K562 (cell line): ENCODE data around the gene GRK4. TPM values are rescaled to one million over a fixed set of nuclear protein-coding genes. Genes with fewer than 3 reads are reported as not detected.
"Not testable (repeated sequence)": the region's sequence is repeated elsewhere in the genome, so short reads cannot be mapped to it uniquely, and the experiment has no call there.

Experiments
- ATAC-seq: fragments of 200-7000 bp; cut with Tn5 transposase; 3 replicates; pipeline ENCODE4 v1.9.1; 2020; ENCODE audit warnings: moderate library complexity
- BruUV-seq: library from RNA; stranded (reverse); fragments of 400-500 nt; replicated peaks from 2 replicates; lab custom pipeline; 2021; lab: Mats Ljungman, UMichigan
- CTCF ChIA-PET: fragments of 300-600 bp; formaldehyde crosslinking; extraction: SDS; loops from one replicate; lab custom pipeline; 2021; ENCODE audit warnings: low intra/inter-chr PET ratio; lab: Yijun Ruan, JAX
- POLR2A ChIA-PET: fragments of 300-600, 350-650 bp; sonication (Branson Sonifier 250); formaldehyde crosslinking; extraction: SDS; loops from one replicate; lab custom pipeline; 2021; ENCODE audit warnings: antibody characterized with exemption, inconsistent platforms; lab: Yijun Ruan, JAX
- DNase-seq, 4 experiments: peaks; one replicate each; pipeline versions ENCODE4 v3.0.0 to v3.0.0-alpha.2; 2011 to 2018; ENCODE audit warnings: low spot score in 3 of 4, mixed read lengths in 3 of 4; ENCODE audit errors: extremely low read depth in 1 of 4
- FAIRE-seq: peaks from 2 replicates; lab custom pipeline; 2011; peaks lifted over from hg19 to GRCh38; lab: Jason Lieb, UNC
- H2AFZ ChIP-seq: 2 replicates; pipeline ENCODE4 v1.6.0; 2011; ENCODE audit warnings: low read depth, low read length, control low read depth, inconsistent platforms
- H3K27ac ChIP-seq: fragments of 200-600 bp; 3 replicates; pipeline ENCODE4 v1.8.0; 2011; ENCODE audit warnings: low read depth, mild to moderate bottlenecking, control low read depth, inconsistent platforms, low read length, moderate library complexity, mixed read lengths; ENCODE audit errors: extremely low read depth
- H3K27me3 ChIP-seq, 2 experiments: fragments of 300-600 bp in 1 of 2; 2 replicates in 1 of 2; 3 replicates in 1 of 2; pipeline versions ENCODE4 v1.6.0 to v1.8.0; 2011; ENCODE audit warnings: inconsistent platforms in 2 of 2, low read length in 2 of 2, mild to moderate bottlenecking in 1 of 2, mixed read lengths in 1 of 2, moderate library complexity in 1 of 2; ENCODE audit not compliant: control insufficient read depth in 2 of 2, insufficient read depth in 2 of 2
- H3K36me3 ChIP-seq: fragments of 300-600 bp; 3 replicates; pipeline ENCODE4 v1.8.0; 2011; ENCODE audit warnings: mild to moderate bottlenecking, low read length, inconsistent platforms; ENCODE audit not compliant: control insufficient read depth, insufficient read depth
- H3K4me1 ChIP-seq, 2 experiments: fragments of 200-600 bp in 1 of 2; replicated peaks in 1 of 2; 2 replicates in 1 of 2; 3 replicates in 1 of 2; pipeline versions ENCODE4 v1.5.1 to v1.8.0; 2011; ENCODE audit warnings: inconsistent platforms in 2 of 2, low read length in 2 of 2, mild to moderate bottlenecking in 1 of 2, mixed read lengths in 1 of 2, moderate library complexity in 1 of 2; ENCODE audit not compliant: control insufficient read depth in 2 of 2, insufficient read depth in 2 of 2
- H3K4me2 ChIP-seq: 2 replicates; pipeline ENCODE4 v1.6.1; 2011; ENCODE audit warnings: low read length, control low read depth, inconsistent platforms, mixed read lengths; ENCODE audit not compliant: insufficient read depth
- H3K4me3 ChIP-seq: fragments of 200-600 bp; sonication (generic), shearing (Covaris generic); 2 replicates; pipeline ENCODE4 v1.5.1; 2016; ENCODE audit warnings: control low read depth, inconsistent platforms
- H3K79me2 ChIP-seq: fragments of 200-600 bp; 3 replicates; pipeline ENCODE4 v1.8.0; 2011; ENCODE audit warnings: low read length, inconsistent platforms; ENCODE audit not compliant: control insufficient read depth, insufficient read depth
- H3K9ac ChIP-seq, 2 experiments: 2 replicates each; pipeline versions ENCODE4 v1.6.0 to v1.6.1; 2011; ENCODE audit warnings: low read depth in 2 of 2, low read length in 2 of 2, control low read depth in 1 of 2, inconsistent platforms in 1 of 2, mild to moderate bottlenecking in 1 of 2, mixed read lengths in 1 of 2; ENCODE audit not compliant: insufficient read depth in 1 of 2
- H3K9me1 ChIP-seq: one replicate; pipeline ENCODE4 v1.6.0; 2011; ENCODE audit warnings: inconsistent platforms, mild to moderate bottlenecking, low read length, moderate library complexity; ENCODE audit not compliant: control insufficient read depth, insufficient read depth
- H3K9me3 ChIP-seq: replicated peaks from 2 replicates; pipeline ENCODE4 v1.5.1; 2011; ENCODE audit warnings: low read depth, low read length, inconsistent platforms; ENCODE audit not compliant: control insufficient read depth, insufficient read depth
- H4K20me1 ChIP-seq: replicated peaks from 2 replicates; pipeline ENCODE4 v1.6.1; 2011; ENCODE audit warnings: low read length, inconsistent platforms, mixed read lengths; ENCODE audit not compliant: control insufficient read depth, insufficient read depth
- ADNP ChIP-seq: fragments of 200-800 bp; sonication (Bioruptor generic); IDR thresholded peaks from 2 replicates; pipeline ENCODE4 v1.6.1; 2016; ENCODE audit warnings: missing genetic modification characterization, missing compliant biosample characterization
- CBX1 ChIP-seq: sonication (generic); IDR thresholded peaks from 2 replicates; pipeline ENCODE4 v1.6.1; 2016; ENCODE audit warnings: antibody characterized with exemption, low read depth, mild to moderate bottlenecking
- CBX3 ChIP-seq, 2 experiments: IDR thresholded peaks; 1 replicate in 1 of 2; 2 replicates in 1 of 2; pipeline ENCODE4 v1.6.1; 2012; ENCODE audit warnings: inconsistent platforms in 2 of 2, low read length in 2 of 2, borderline replicate concordance in 1 of 2, control low read depth in 1 of 2
- CTCF ChIP-seq, 3 experiments: IDR thresholded peaks in 2 of 3; conservative IDR thresholded peaks in 1 of 3; 2 replicates each; pipeline ENCODE4 v1.5.1; 2011 to 2012; ENCODE audit warnings: low read length in 3 of 3, mild to moderate bottlenecking in 3 of 3, control low read depth in 2 of 3, improper control_type of control experiment in 1 of 3, inconsistent platforms in 1 of 3, low read depth in 1 of 3, mixed read lengths in 1 of 3, moderate library complexity in 1 of 3; ENCODE audit not compliant: insufficient read depth in 2 of 3
- POLR2G ChIP-seq: fragments of 200-400 bp; formaldehyde crosslinking; IDR thresholded peaks from 2 replicates; pipeline ENCODE4 v1.6.1; 2017; ENCODE audit warnings: low read depth, mild to moderate bottlenecking, antibody characterized with exemption, low read length, moderate library complexity
- RBFOX2 ChIP-seq: fragments of 200-400 bp; formaldehyde crosslinking; IDR thresholded peaks from 2 replicates; pipeline ENCODE4 v1.6.1; 2017; ENCODE audit warnings: low read depth, mild to moderate bottlenecking, low read length, moderate library complexity
- RBM22 ChIP-seq: fragments of 200-400 bp; formaldehyde crosslinking; IDR thresholded peaks from 2 replicates; pipeline ENCODE4 v1.6.1; 2018; ENCODE audit warnings: low read length, low read depth; ENCODE audit not compliant: poor library complexity, severe bottlenecking
- SMARCA5 ChIP-seq: fragments of 450-650 bp; IDR thresholded peaks from 2 replicates; pipeline ENCODE4 v1.6.1; 2016
- ZBTB33 ChIP-seq: sonication (generic); formaldehyde crosslinking; IDR thresholded peaks from 2 replicates; pipeline ENCODE4 v1.8.1; 2023; ENCODE audit warnings: mild to moderate bottlenecking, missing genetic modification reagents
- WGBS: fragments of 100-300 bp; shearing (Covaris generic); methylation state at CpG from one replicate; pipeline ENCODE4 v1.1.6; 2016; ENCODE audit warnings: low coverage, mixed read lengths; ENCODE audit not compliant: insufficient coverage; ENCODE audit errors: missing lambda C conversion rate; 5-methylcytosine and 5-hydroxymethylcytosine counted together
- in situ Hi-C: fragments of 300-500 bp; cut with MboI; formaldehyde crosslinking; loops from 4 replicates; pipeline ENCODE4 v1.15.0; 2018; ENCODE audit warnings: inconsistent platforms, mixed read lengths
- intact Hi-C: fragments of 100-400 bp; cut with micrococcal nuclease; formaldehyde crosslinking; loops from 2 replicates; pipeline ENCODE4 v1.14.2; 2022
- polyA plus RNA-seq, 8 experiments: library from polyadenylated mRNA; depleted of rRNA in 4 of 8; stranded (reverse) in 5 of 8; unstranded in 3 of 8; fragments of >200 nt; fragmentation: Nextera tagmentation in 2 of 8; fragmentation: Illumina TruSeq in 1 of 8; extraction: Ambion mirVana in 2 of 8; extraction: Trizol in 1 of 8; gene quantifications; 2 replicates each; pipeline versions ENCODE4 v1.2.1 to v1.2.3, GENCODE V29; 2011 to 2014; ENCODE audit warnings: inconsistent platforms in 1 of 8, missing spikeins in 1 of 8
- total RNA-seq, 7 experiments: library from RNA; depleted of rRNA in 6 of 7; stranded (reverse); fragments of >200 nt in 6 of 7; fragmentation: Illumina TruSeq in 2 of 7; extraction: Trizol in 2 of 7; gene quantifications; 2 replicates each; pipeline versions ENCODE4 v1.2.1 to v1.2.3, GENCODE V29; 2011 to 2021; ENCODE audit warnings: low replicate concordance in 1 of 7

GRK4 gene
- total and polyA plus RNA-seq, 9 of the 15 experiments (the other 6 are each of a cell fraction or from before 2014, with no cell fraction given), result 1.1 to 4.8 (median 2.6) TPM

GRCh38 chr4:2955186-2956044 lies 8.0 kb upstream of the GRK4 start:
- H3K4me3 ChIP-seq, CTCF ChIA-PET, H2AFZ ChIP-seq, H3K4me2 ChIP-seq, H3K9me1 ChIP-seq, H4K20me1 ChIP-seq, in situ Hi-C loops, DNase-seq, H3K9me3 ChIP-seq, H3K27ac ChIP-seq, H3K27me3 ChIP-seq, BruUV-seq, intact Hi-C loops, H3K9ac ChIP-seq, H3K4me1 ChIP-seq, ATAC-seq: not testable (repeated sequence)
- POLR2A ChIA-PET, result interaction anchor here (0.7 to 1.5 kb wide), 2 partner anchors 20 kb away, joined by 4 read pairs; no protein-coding TSS in a partner anchor
- Histone ChIP-seq H3K79me2 (peaks cover 44% of the 10 kb centered on the region), H3K36me3 (peaks cover 93% of the 10 kb centered on the region)
- 98% methylated on average over 16 of the region's 44 CpGs for WGBS
- TF ChIP-seq RBFOX2 (peak; percentile 61), CBX1 (0 out of 2 replicates have a peak, but pooled peaks have one; percentile 44), POLR2G (peak; percentile 57; the same call in 1 of the 2 replicates), ZBTB33 (CRISPR knock-in tag) (peak; percentile 97), ADNP (0 out of 2 replicates have a peak, but pooled peaks have one; percentile 30), SMARCA5 (peak; percentile 72; the same call in 1 of the 2 replicates), CTCF (IDR thresholded peaks at IDR 0.05 in 2 of 3, conservative IDR thresholded peaks at IDR 0.05 in 1 of 3; ENCODE audit: insufficient read depth in 2 of 3, low read depth in 1 of 3, low read length in 3 of 3) (peak; percentile 38 to 77 (median 64); a peak in 5 of 6 replicates), RBM22 (peak; percentile 59), CBX3 (IDR thresholded peaks at IDR 0.05; ENCODE audit: borderline replicate concordance in 1 of 2, low read length in 2 of 2) (0 out of 3 replicates have a peak, but pooled peaks of 1 of the 2 experiments have one; percentile 27)
- peak; percentile 23 for FAIRE-seq
